GM18505 (cell line): ENCODE data around the gene ARHGEF33.

Experiments
- ATAC-seq: cut with Tn5 transposase; IDR thresholded peaks from one replicate; pipeline ENCODE4 v1.9.1; 2021; ENCODE audit not compliant: unreplicated experiment
- POLR2A ChIP-seq: IDR thresholded peaks from 4 replicates; pipeline ENCODE4 v1.6.1; 2011; ENCODE audit warnings: borderline replicate concordance; ENCODE audit not compliant: insufficient read depth, insufficient read length; ENCODE audit errors: extremely low read depth

Gene ARHGEF33

GRCh38 chr2:38951766-38952165 is 62.1 kb downstream of the ARHGEF33 start:
- ATAC-seq, result no peak
- no peak for TF ChIP-seq POLR2A

DNA sequence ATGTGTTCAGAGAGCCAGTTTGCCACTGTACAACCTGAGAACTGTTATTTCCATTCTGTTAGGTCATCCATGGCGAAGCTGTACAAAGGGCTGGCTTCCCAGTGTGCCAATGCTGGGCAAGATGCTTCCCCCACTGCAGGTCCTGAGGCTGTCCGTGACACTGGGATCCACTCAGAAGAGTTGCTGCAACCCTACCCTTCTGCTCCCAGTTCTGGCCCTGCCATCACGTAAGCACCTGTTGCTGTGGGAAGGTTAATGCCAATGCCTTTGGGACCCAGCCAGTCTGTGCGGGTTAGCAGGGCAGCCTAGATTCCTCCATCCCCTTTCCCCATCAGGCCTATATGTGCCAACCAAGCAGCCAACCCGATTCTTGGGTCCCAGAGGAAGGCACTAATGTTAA is 68.3 kb downstream of the ARHGEF33 start:
- ATAC-seq, result no peak
- no peak for TF ChIP-seq POLR2A

DNA sequence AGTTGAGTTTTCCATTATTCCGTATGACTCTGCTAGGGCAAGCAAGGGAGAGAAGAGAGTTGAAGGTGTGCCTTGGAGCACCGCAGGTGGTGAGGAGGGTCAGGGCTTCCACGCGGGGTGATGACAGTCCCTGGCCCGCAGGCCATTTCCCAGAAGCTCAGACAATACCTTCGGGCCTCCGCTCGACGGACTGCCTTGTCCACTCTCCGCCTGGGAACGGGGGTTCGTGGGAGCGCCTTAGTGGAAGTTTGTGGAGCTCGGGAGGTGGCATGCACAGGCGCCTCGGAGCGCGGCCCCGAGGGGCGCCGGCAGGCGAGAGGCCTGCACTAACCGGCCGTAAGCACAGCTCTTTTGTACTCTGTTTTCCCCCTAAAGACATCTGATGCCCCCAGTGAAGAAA is 69.8 kb downstream of the ARHGEF33 start:
- no peak for ATAC-seq
- TF ChIP-seq POLR2A, result no peak

DNA sequence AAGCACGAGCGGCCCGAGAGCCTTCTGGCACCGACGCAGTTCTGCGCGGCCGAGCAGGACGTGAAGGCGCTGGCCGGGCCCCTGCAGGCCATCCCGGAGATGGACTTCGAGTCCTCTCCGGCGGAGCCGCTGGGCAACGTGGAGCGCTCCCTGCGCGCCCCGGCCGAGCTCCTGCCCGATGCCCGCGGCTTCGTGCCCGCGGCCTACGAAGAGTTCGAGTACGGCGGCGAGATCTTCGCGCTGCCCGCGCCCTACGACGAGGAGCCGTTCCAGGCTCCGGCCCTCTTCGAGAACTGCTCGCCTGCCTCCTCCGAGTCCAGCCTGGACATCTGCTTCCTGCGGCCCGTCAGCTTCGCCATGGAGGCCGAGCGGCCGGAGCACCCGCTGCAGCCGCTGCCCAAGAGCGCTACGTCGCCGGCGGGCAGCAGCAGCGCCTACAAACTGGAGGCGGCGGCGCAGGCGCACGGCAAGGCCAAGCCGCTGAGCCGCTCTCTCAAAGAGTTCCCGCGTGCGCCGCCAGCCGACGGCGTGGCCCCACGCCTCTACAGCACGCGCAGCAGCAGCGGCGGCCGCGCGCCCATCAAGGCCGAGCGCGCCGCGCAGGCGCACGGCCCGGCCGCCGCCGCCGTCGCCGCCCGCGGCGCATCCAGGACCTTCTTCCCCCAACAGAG is 70.4 kb downstream of the ARHGEF33 start:
- ATAC-seq, result peak; percentile 81

GRCh38 chr2:38960609-38961320 is 71.1 kb downstream of the ARHGEF33 start:
- ATAC-seq, result no peak
- no peak for TF ChIP-seq POLR2A

More for the DNA sequence above, 70.4 kb downstream of the ARHGEF33 start:
- no peak for TF ChIP-seq POLR2A

GRCh38 chr2:38966006-38966405 is 76.3 kb downstream of the ARHGEF33 start:
- TF ChIP-seq POLR2A, result no peak
- no peak for ATAC-seq

DNA sequence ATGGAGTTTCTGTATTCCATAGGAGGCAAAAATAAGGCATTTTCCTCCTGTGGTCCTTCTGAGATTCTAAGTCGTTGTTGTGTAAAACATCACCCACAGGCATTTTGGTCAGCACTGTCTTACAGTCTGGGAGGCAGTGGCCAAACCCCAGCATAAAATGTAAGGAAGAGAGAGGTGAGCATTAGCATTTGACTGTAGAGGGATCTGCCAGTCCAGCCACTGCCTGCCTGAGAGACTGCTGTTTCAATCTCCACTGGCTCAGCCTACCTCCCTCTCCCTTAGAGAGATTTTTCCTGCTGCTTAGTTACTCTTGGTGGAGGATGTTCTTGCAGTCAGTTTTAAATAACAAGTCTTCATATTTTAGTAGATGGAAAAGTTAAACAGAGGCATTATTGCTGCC is 77.0 kb downstream of the ARHGEF33 start:
- TF ChIP-seq POLR2A, result no peak
- no peak for ATAC-seq

GRCh38 chr2:38968021-38968420 is 78.3 kb downstream of the ARHGEF33 start:
- TF ChIP-seq POLR2A, result no peak
- no peak for ATAC-seq

- no peak for TF ChIP-seq POLR2A
- no peak for ATAC-seq
These were observed 81.7 kb downstream of the ARHGEF33 start for GRCh38 chr2:38971377-38971776.

DNA sequence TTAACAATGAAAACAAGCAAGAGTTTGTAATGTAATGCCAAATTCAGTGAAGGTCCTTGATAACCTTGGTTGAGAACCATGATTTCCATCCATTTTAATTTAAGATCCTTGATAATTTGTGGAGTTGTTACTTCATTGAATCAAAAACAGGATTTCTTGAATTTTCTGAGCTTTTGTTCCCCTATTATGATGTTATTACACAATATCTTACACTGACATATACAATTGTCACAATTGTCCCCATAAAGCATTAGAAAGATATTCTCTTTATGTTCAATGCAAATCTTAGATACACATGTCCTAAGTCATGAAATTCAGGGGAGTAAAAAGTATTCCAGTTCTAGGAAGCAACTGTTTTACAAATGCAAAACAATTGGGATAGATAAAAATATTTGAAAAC is 83.6 kb downstream of the ARHGEF33 start:
- no peak for TF ChIP-seq POLR2A
- ATAC-seq, result no peak

DNA sequence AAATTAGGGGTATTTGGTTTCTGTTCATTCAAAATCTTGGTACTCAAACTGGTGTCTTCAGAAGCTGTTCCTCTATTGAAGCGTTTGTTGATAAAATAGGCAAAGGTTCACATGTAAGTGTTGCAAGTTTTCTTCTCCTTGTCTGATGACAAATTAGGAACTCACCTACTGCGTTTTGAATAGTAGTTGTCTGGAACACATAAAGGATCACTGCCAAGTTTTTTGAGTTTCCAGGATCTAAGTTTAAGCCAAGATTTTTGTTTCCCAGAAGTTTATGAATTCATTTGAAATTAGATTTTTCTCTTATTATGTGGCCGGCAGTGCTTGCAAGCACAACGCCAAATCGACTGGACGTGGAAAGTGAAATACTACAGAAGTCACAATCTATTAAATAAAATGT is 85.4 kb downstream of the ARHGEF33 start:
- TF ChIP-seq POLR2A, result no peak
- ATAC-seq, result no peak

DNA sequence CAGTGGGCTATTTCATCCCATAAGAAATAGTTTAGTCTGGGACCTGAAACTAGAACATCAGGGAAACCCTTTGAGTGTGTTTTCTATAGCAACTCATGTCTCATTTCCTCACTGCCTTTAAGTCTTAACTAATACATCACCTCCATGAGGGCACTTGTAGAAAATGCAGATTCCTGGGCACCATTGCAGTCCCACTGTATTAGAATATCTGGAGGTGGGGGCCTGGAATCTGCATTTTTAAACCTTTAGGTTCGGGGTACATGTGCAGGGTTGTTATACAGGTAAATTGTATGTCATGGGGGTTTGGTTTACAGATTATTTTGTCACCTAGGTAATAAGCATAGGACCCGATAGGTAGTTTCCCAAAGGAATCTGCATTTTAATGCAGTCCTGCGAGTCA is 87.4 kb downstream of the ARHGEF33 start:
- ATAC-seq, result no peak
- no peak for TF ChIP-seq POLR2A

GRCh38 chr2:38978296-38978903 is 88.7 kb downstream of the ARHGEF33 start:
- TF ChIP-seq POLR2A, result no peak
- no peak for ATAC-seq

DNA sequence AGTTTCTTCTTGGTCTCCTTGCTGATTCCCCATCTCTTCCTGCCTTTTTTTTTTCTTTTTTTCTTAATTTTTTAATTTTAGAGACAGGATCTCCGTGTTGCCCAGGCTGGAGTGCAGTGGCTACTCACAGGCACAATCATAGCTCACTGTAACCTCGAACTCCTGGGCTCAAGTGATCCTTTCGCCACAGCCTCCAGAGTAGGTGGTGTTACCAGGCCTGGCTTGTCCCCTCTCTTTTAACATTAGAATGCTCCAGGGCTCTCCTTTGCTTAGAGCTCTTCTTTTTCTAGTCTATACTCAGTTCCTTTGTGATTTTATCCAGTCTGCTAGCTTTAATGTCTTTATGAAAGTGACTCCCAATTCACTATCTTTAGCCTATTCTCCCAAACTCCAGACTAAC is 89.2 kb downstream of the ARHGEF33 start:
- no peak for TF ChIP-seq POLR2A
- ATAC-seq, result no peak
